ENCODE results near the gene MYO18A. TPM values are rescaled to one million over a fixed set of nuclear protein-coding genes. Genes with fewer than 3 reads are reported as not detected.

MYO18A gene
- polyA plus RNA-seq, 1 donor (not counting 4 experiments of a cell fraction or from before 2014, with no cell fraction given) = 20.0 TPM

GRCh38 chr17:29125651-29126050 lies 54.5 kb downstream of the MYO18A start:
- no peak overlapping the region for H2AFZ ChIP-seq (ENCODE audit: control insufficient read depth, low read length)
- H3K9me1 ChIP-seq (ENCODE audit: control insufficient read depth, extremely low read depth, insufficient read depth, low read length) = no peaks in the 10 kb centered on the region
- DNase-seq (ENCODE audit: low read depth, low spot score) (no peak), FAIRE-seq (no peak)
- no peak overlapping the region for H3K4me2 ChIP-seq (ENCODE audit: control insufficient read depth, extremely low read depth, insufficient read depth, low read depth, low read length)
- H3K4me1 ChIP-seq (ENCODE audit: control insufficient read depth, extremely low read depth, insufficient read depth, low read length) = no peaks in the 10 kb centered on the region
- peaks cover 46% of the 10 kb centered on the region for H3K79me2 ChIP-seq (ENCODE audit: control insufficient read depth, insufficient read depth, low read length)
- H3K36me3 ChIP-seq (ENCODE audit: control insufficient read depth in 2 of 2, extremely low read depth in 1 of 2, insufficient read depth in 2 of 2, low read length in 2 of 2) = peaks cover 16 to 34% of the 10 kb centered on the region in 2 experiments
- H3K9ac ChIP-seq (ENCODE audit: control insufficient read depth, extremely low read depth, insufficient read depth, low read length) = no peak overlapping the region
- no peaks in the 10 kb centered on the region for H3K9me3 ChIP-seq (ENCODE audit: control insufficient read depth, low read depth, low read length)
- TF ChIP-seq CTCF (optimal IDR thresholded peaks at IDR 0.05 in 1 of 3, IDR thresholded peaks at IDR 0.05 in 1 of 3, conservative IDR thresholded peaks at IDR 0.05 in 1 of 3; ENCODE audit: extremely low read depth in 1 of 3, insufficient read depth in 2 of 3, low read length in 3 of 3) (no peak), EZH2 (IDR thresholded peaks at IDR 0.05; ENCODE audit: low read length) (no peak)
- H4K20me1 ChIP-seq (ENCODE audit: control insufficient read depth, extremely low read depth, insufficient read depth, low read length) = peaks cover 9% of the 10 kb centered on the region
- H3K27ac ChIP-seq (ENCODE audit: control insufficient read depth, insufficient read depth, low read length) = no peak overlapping the region
- dilution Hi-C loops (cut with MboI; ENCODE audit: extremely low pct_ligation_motif_present, low sequenced_read_pairs) = no loop called here
- no peaks in the 10 kb centered on the region for H3K27me3 ChIP-seq (ENCODE audit: control insufficient read depth, extremely low read depth, insufficient read depth, low read length)
- no peak overlapping the region for H3K4me3 ChIP-seq (ENCODE audit: control insufficient read depth in 2 of 3, extremely low read depth in 1 of 3, insufficient read depth in 2 of 3, low read depth in 1 of 3, low read length in 3 of 3)

DNA sequence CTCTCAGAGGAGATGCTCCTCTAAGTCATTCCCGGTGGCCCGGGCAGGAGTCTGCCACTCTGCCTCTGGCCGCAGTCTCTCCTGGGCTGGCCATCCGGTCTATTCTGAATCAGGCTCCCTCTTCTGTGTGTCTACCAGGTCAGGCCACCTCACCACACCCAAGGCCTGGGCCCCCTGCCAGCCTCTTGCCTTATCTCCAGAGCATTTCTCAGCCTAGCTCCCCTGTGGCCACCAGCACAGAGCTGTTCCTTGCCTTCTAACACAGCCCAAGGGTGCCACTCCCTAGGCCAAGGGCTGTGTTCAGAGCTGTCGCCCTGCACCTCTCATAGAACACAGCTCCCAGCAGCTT lies 55.3 kb downstream of the MYO18A start:
- DNase-seq (ENCODE audit: low read depth, low spot score) (no peak), FAIRE-seq (no peak)
- peaks cover 7% of the 10 kb centered on the region for H4K20me1 ChIP-seq (ENCODE audit: control insufficient read depth, extremely low read depth, insufficient read depth, low read length)
- H3K9me3 ChIP-seq (ENCODE audit: control insufficient read depth, low read depth, low read length) = no peaks in the 10 kb centered on the region
- H3K79me2 ChIP-seq (ENCODE audit: control insufficient read depth, insufficient read depth, low read length) = peaks cover 44% of the 10 kb centered on the region
- H3K27me3 ChIP-seq (ENCODE audit: control insufficient read depth, extremely low read depth, insufficient read depth, low read length) = no peaks in the 10 kb centered on the region
- H3K4me3 ChIP-seq (ENCODE audit: control insufficient read depth in 2 of 3, extremely low read depth in 1 of 3, insufficient read depth in 2 of 3, low read depth in 1 of 3, low read length in 3 of 3) = no peak overlapping the region
- peaks cover 20 to 41% of the 10 kb centered on the region in 2 experiments for H3K36me3 ChIP-seq (ENCODE audit: control insufficient read depth in 2 of 2, extremely low read depth in 1 of 2, insufficient read depth in 2 of 2, low read length in 2 of 2)
- H3K9me1 ChIP-seq (ENCODE audit: control insufficient read depth, extremely low read depth, insufficient read depth, low read length) = no peaks in the 10 kb centered on the region
- no peak overlapping the region for H3K4me2 ChIP-seq (ENCODE audit: control insufficient read depth, extremely low read depth, insufficient read depth, low read depth, low read length)
- H3K9ac ChIP-seq (ENCODE audit: control insufficient read depth, extremely low read depth, insufficient read depth, low read length) = no peak overlapping the region
- H2AFZ ChIP-seq (ENCODE audit: control insufficient read depth, low read length) = no peak overlapping the region
- dilution Hi-C loops (cut with MboI; ENCODE audit: extremely low pct_ligation_motif_present, low sequenced_read_pairs) = no loop called here
- no peaks in the 10 kb centered on the region for H3K4me1 ChIP-seq (ENCODE audit: control insufficient read depth, extremely low read depth, insufficient read depth, low read length)
- TF ChIP-seq CTCF (optimal IDR thresholded peaks at IDR 0.05 in 1 of 3, IDR thresholded peaks at IDR 0.05 in 1 of 3, conservative IDR thresholded peaks at IDR 0.05 in 1 of 3; ENCODE audit: extremely low read depth in 1 of 3, insufficient read depth in 2 of 3, low read length in 3 of 3) = no peak
- H3K27ac ChIP-seq (ENCODE audit: control insufficient read depth, insufficient read depth, low read length) = no peak overlapping the region

Measured in keratinocyte (primary cell).